ENCODE data around the gene UBE2S.
"Not testable (repeated sequence)": the region's sequence is repeated elsewhere in the genome, so short reads cannot be mapped to it uniquely, and the experiment has no call there.

The UBE2S gene

DNA sequence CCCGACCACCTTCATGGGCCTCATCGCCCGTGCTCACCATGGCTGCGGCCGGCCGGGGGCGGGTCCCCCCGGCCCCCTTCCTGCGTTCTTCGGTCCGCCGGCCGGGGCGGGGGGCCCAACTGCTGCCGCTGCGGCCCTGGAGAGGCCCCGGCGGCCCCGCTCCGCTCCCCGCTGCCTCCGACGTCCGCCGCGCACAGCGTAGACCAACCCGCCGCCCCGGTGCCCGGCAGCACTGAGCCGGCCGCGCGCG lies at the start of gene UBE2S:
UBE2S (minus strand) TSS at position 239 of the 250 bp plus-strand sequence; CDS start at position 40, 199 bp downstream.
- not testable (repeated sequence) for DNase-seq

DNA sequence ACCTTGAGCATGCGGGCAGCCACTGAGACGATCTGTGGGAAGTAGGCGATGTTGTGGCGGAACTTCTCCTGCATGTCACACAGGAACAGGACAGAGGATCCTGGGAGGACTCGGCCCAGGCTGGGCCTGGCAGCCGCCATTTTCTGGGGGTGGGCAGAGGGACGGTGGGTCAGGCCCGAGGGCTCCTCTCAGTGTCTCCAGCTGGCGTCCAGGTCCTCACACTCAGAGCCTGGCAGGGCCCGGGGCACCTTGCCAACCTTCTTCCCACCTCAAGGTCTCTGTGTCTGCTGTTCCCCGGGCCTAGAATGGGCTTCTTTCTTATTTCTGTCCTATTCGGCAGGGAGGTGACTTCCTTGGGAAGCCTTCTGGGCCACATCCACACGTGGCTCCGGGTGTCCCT lies 48.8 kb upstream of the UBE2S start:
- no peak for DNase-seq

DNA sequence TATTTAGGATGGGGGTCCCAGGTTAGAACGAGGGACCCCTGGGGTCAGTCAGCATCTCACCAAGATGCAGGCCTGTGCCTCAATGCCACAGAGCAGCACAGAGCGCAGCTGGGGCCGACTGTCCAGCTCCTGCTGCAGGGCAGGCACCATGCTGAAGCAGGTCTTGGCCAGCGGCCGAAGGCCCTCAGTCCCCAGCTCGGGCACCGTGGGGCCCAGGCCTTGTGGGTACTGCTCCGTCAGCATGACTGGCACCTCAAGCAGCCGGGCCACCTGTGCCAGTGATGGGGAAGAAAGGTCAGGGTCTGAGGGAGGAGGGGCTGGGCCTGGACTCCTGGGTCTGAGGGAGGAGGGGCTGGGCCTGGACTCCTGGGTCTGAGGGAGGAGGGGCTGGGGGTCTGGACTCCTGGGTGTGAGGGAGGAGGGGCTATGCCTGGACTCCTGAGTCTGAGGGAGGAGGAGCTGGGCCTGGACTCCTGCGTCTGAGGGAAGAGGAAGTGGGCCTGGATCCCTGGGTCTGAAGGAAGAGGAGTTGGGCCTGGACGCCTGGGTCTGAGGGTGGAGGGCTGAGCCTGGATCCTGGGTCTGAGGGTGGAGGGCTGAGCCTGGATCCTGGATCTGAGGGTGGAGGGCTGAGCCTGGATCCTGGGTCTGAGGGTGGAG lies 48.1 kb upstream of the UBE2S start:
- DNase-seq: no peak

DNA sequence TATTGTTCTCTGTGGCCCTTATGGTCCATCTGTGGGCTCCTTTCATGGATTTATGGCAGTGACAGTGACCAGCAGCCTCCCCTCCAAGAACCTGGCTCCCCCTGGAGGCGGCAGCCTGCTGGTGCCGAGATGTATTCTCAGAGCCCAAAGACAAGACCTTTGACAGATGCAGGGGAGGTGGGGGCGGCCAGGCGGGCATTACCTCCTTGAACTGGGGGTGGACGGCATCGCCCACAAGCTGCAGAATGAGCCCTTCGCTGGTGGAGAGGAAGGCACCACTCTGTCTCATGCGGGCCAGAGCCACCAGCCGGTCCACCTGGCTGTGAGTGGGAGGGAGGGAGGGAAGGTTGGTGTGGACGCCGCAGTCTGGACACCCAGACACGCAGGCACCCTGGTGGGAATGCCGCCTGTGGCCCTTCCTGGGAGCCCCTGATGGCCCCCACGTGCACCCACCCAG lies 47.2 kb upstream of the UBE2S start:
- peak; percentile 40 for DNase-seq

DNA sequence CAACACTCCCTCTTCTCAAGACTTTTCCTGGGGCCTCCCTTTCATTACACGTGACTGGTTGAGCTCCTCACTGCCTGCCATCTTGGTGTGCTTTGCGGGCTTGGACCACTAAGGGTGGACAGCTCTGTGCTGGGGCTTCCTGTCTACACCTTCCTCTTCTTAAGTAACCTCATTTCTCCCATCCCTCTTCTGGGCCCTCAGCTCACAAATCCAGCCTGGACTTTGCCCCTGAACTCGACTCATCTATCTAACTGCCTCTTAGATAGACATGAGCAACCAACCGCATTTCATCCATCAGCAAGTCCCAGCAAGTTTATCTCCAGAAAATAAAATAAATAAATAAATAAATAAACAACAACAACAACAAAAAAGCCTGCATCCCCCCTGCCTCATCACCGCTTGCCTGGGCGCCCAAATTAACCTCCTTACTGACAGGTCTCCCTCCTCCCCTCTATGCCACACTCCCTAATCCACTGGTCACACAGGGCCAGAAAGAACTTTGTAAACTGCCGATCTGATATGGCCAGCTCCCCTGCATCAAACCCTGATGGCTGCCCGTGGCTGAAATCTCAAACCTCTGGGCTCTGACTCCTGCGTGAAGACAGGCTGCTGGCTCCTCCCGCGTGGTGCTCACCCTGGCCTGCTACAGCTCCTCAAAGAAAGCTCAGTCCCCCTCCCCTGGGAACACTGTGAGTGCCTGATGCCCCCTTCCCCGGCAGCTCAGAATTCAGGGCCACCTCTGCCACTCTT lies 46.1 kb upstream of the UBE2S start:
- no peak for DNase-seq

DNA sequence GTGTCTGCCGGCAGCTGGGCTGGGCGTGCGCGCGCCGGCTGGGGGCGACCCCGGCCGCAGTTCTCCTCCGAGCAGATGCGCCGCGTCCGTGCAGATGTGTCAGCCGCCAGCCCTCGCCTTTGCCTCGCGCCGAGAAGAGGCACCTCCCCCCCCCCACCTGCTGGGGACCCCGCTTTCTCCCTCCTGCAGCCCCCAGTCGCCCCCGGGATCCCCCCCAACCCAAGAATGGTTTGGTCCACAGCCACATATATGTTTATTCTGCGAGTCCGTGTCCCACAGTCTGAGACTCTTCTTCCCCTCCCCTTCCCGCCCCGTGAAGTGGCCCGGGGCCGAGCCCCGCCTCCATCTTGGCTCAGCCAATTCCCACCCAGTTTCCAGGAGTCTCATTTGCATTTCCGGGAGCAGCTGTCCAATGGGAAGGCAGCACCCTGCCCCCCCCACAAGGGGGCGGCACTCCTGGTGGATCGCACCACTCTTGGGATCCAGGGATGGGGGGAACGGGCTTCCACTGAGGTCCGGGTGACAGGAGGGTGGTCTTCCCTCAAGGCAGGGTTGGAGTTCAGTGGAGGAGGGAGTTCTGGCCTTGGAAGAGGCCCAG lies 45.3 kb upstream of the UBE2S start:
- peak; percentile 85 for DNase-seq

DNA sequence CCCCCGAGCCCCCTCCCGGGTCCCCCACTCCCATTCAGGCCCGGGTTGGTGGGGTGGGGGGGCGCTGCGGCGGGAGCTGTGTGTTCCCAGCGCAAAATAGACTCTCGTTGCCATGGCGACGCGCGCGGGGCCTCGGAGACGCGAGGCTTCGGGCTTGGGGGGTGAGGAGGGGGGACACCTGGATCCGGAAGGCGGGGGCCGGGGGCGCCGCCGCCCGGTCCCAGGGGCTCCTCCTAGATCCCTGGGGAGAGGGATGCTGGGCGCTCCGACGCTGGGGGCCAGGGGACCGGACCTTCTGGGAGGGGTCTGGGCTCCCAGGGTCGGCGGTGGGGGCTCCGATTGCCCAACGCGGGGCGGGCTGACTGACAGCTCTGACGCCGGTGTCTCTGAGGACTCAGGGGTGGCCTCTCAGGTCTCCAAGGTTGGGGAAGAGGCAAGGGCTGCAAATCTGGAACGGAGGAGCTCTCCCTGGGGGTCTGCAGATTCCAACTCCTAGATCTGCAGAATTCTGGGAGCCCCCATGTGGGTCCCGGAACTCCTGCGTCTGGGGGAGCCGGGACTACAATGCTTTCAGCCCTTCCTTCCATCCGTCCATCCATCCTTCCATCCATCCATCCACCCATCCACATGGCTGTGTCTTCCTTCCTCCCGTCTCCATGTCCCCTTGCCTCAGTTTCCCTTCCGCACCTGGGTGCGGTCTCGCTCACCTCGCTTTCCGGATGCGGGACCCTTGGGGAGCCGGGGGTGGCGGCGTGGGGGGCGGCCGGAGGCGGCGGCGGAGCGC lies 44.6 kb upstream of the UBE2S start:
- no peak for DNase-seq

DNA sequence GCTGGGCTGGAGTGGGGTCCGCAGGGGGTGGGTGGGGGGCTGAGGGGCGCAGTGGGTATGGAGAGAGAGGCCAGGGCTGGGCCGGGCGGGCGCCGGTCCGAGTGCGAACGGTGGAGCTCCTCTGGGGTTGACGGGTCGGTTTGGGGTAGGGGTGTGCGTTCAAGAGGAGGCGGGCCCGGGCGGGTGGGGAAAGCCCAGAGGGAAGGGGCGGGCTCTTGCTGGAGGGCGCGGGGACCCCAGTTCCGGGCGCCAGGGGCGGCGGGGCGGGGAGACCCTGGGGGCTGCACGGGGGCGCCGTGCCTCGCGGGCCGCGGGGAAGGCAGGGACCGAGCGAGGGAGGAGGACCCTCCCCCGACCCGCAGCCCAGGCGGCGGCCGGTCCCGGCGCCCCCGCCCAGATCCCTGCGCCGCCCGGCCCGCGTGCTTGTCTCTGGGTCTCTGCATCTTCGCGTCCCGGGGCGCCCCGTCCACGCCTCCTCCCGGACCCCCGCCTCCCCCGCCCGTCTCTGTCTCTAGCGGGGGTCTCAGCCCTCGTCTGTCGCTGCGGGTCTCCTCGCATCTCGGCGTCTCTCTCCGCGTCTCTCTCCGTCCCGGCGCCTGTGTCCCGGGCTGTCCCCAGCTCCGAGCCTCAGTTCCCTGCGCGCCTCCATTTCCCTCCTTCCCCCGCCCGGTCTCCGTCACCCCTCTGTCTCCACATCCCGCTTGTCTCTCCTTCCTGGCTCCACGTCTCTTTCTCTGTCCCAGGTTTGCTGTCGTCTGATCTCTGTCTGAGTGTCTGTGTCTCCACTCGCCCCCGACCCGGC lies 43.8 kb upstream of the UBE2S start:
- no peak for DNase-seq

DNA sequence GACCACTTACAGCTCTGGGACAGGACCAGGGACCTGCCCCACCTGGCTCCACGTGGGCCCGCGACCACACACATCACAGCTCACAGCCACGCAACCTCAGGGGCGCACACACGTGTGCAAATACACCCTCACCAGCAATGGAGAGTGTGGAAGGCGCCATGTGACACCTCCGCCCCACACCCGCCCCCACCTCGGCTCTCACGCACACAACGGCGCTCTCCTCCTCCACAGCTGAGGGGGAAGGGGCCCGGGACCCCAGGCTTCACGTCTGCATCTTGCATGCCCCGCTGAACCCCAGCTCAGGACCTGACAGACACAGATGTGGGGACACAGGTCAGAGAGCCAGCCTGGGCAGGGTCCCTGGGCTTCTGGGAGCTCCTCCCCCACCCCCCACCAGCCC lies 41.9 kb upstream of the UBE2S start:
- DNase-seq: no peak

DNA sequence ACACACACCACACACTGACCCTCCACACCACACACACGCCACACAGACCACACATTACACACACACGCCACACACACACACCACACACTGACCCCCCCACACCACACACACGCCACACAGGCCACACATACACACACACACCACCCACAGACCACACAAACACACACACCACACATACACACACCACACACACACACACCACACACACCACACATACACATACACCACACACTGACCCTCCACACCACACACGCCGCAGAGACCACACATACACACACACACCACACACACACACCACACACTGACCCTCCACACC lies 40.5 kb upstream of the UBE2S start:
- not testable (repeated sequence) for DNase-seq

DNA sequence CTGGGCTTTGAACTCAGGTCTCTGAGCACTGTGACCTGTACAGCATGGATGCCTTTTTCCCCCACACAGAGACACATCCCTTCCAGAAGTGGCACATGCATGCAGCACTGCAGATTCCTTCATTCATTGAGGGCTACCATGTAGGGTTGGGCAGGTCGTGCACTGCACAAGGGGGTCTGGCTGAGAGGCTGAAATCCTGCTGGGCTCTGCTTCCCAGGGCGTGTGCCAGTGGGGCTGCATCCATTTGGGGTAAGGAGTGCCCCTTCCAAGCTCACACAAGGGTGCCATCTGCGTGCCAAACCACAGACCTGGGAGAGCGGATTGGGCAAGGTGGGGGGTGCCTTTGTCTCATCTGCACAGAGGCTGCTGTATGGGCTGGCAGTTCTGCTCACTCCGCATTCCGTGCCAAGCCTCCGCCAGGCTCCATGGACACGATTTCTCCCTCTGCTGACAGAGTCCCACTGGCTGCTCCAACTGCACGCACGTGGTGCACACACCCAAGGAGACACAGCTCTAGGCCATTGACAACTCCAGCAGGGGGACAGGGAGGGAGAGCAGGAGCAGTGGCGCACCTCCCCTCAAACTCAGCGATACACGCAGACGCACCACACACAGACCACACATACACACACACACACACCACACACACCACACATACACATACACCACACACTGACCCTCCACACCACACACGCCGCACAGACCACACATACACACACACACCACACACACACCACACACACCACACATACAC lies 40.0 kb upstream of the UBE2S start:
- peak; percentile 31 for DNase-seq

DNA sequence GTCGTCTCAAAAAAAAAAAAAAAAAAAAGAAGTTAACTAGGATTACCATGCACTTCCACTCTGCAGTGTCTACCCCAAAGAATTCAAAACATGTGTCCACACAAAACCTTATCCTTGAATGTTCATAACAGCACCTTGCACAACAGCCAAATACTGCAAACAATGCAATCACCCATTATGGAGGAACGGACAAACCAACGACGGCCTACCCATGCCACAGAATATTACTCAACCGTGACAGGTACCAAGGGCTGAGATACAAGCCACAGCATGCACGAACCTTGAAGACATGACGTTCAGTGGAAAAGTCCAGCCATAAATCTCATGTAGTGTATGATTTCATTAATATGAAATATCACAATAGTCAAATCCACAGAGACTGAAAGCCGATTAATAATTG lies 38.5 kb upstream of the UBE2S start:
- no peak for DNase-seq

DNA sequence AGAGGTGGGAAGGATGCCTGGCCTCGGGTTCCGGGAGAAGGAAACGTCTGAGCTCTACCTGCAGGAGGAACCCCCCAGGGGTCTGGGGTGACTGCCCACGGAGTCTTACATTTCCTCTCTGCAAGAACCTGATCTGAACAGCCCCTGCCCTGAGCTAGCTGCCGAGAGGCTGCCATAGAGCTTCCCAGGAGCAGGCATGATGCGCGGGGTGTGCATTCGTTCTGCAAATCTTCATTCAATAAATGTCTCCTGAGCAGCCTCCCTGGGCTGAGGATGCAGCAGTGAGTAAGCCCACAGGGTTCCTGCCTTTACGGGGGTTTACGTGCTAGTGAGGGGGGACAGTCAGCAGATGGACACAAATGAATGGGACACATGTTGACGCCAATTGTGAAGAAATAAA lies 37.1 kb upstream of the UBE2S start:
- DNase-seq: no peak

DNA sequence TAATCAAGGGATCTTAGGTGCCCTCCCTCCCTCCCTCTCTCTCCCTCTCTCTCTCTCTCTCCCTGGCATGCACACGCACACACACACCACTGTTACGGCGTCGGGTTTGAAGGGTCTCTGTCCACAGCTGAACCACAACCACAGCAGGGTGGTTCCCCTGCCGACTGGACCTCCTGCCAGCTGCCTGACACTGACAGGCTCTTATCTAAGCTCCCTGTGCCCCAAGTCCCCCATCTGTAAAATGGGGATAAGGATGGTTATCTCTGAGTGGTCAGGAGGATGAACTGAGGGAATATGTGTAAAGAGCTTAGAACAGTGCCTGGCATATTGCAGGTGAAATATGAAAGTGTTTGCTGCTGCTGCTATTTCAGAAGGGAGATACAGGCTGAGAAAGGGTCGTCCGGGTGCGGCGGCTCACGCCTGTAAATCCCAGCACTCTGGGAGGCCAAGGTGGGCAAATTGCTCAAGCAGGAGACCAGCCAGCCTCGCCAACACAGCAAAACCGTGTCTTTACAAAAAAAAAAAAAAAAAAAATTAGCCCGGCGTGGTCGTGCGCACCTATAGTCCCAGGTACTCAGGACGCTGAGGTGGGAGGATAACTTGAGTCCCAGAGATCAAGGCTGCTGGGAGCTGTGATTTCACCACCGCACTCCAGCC lies 36.4 kb upstream of the UBE2S start:
- no peak for DNase-seq

DNA sequence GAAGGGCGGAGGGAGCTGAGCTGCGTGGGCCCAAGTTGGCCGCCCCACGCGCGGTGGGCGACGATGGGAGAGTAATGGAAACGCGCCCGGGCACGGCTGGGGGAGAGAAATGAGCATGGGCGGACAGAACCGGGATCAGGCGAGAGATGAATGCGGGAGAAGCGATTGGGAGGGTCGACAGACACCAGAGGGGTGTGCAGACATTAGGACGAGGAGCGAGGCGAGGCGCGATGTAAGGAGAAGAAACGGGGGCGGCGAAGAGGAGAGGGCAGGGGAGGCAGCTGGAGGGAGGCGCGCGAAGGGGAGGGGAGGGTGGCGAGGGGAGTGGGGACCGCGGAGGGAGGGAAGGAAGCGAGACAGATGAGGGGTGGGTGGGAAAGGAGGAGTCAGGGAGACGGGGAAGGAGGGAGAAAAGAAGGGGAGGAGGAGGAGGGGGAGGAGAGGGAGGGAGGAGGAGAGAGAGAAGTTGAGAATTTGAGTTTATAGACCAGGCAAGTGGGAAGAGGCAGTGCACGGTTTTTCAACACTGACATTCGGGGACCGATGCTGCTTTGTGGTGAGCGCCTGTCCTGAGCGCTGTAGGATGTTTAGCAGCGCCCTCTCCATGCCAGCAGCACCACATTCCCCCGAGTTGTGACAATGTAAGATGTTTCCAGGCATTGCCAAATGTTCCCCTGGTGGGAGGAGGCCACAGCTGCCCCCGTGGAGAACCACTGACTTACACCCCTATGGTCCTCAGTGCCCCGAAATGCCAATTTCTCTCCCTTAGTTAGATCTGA lies 35.6 kb upstream of the UBE2S start, which contains the start of gene SHISA7:
SHISA7 (minus strand) TSS at position 256 of the 779 bp plus-strand sequence. CDS start 437 bp downstream, outside the sequence.
- DNase-seq: peak; percentile 19

DNA sequence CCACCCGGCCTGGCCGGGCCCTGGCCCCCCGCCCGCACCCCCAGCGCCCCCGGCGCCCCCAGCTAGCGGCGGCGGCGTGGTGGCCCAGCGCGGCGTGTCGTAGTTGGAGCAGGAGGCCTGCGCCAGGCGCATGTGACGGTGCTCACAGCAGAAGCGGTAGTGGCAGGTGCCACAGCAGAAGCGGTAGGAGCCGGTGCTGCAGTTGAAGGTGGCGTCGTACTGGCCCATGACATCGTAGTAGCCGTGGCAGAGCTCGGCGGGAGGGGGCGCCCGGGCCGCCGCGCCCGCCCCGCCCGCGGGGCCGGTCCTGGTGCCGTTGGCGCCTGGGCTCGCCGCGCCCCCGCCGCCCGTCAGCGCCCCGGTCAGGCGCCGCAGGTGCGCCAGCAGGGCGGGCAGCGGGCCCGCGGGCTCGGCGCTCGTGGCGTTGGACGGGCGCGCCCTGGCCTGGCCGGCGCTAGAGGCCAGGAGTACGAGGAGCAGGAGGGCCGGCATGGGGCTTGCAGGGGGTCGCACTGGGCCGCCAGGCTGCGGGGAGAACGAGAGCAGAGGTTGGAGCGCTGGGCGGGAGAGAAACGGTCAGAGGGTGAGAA lies 34.9 kb upstream of the UBE2S start:
- no peak for DNase-seq

DNA sequence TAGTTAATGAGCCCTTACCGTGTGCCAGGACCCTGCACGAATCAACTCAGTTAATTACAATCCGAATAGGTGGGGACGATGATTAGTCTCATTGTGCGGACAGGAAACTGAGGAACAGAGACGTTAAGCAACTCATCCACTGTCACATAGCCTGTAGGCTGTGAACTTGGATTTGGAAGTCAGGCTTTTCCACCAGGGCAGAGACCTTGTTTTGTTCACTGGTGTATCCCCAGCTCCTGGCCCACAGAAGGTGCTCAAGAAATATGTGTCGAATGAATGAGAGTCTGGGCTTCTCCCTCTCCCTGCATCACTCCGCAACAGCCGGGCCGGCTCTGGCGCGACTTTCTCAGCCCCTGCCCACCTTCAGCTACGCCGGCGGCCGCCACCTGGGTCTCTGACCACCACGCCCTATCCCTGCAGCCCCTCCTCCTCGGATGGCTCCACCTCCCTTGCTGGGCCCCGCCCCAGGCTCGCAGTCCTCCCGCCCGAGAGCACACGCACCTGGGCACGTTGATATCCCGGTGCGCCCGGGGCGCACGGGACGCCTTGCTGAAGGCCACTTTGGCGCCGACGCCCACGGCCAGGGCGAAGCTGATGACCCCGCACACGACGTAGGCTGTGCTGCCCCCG lies 34.2 kb upstream of the UBE2S start:
- no peak for DNase-seq

DNA sequence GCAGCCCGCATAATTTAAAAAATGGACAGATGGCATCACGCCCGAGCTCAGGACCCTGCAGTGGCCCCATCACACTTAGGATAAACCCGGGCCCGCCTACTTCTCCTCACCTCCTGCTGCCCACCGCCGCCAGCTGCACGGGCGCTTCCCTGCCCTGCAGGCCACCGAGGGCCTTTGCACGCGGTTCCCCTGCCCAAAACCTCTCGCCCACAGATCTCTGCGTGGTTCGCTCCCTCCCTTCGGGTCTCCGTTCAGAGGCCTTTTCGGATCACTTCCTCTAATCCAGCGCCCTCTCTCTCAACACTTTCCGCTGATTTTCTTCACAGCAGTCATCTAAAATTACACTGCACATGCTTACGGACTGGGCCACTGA lies 33.7 kb upstream of the UBE2S start:
- DNase-seq: no peak

DNA sequence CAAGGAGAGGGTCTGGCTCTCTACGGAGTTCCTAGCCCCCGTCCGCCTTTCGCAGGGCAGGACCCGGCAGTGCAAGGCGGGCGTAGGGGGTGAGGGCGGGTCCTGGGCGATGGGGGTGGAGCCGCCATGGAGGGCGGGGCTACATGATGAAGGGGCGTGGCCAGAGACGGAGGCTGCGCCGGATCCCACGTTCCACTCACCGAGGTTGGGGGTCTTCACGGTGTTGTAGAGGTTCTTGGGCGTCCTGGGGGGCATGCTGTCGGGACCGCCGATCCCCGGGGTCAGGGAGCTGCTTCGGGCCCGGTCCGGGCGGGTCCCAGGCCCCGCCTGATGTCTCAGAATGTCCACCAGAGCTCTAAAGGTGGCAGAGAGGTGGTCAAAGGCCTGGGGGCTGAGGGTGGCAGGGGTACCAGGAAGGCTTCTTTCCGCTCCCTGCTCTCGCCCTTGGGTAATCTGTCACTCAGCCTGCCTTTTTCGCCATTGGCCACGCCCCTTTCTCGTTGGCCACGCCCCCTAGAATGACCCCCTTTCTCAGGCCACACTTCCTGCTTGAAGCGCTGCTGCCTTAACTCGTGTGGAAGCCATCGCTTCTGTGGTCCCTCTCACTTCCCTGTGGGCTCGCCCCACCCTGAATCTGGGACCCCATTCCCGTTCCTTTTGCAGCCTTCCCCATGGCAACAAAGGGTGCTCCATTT lies 33.0 kb upstream of the UBE2S start:
- DNase-seq: no peak
